Mucosa of descending colon (tissue), 3 donors: Measurements from ENCODE around the gene CGN. TPM values are rescaled to one million over a fixed set of nuclear protein-coding genes. Genes with fewer than 3 reads are reported as not detected.

ENCODE experiments used
- ATAC-seq: fragments of 200-7000 bp; cut with Tn5 transposase; one replicate; pipeline ENCODE4 v1.9.1; 2020; ENCODE audit warnings: mild to moderate bottlenecking, moderate library complexity
- DNase-seq, 3 donors: peaks; one replicate each; pipeline ENCODE4 v3.0.0-alpha.2; 2020
- H3K36me3 ChIP-seq: fragments of 200-600 bp; one replicate; pipeline ENCODE4 v1.8.0; 2021; ENCODE audit warnings: low read depth, mild to moderate bottlenecking
- H3K4me1 ChIP-seq: fragments of 200-600 bp; one replicate; pipeline ENCODE4 v1.8.0; 2021; ENCODE audit warnings: low read depth, mild to moderate bottlenecking
- H3K4me3 ChIP-seq: fragments of 200-600 bp; one replicate; pipeline ENCODE4 v1.8.0; 2021; ENCODE audit warnings: mild to moderate bottlenecking
- H3K9me3 ChIP-seq: fragments of 200-600 bp; one replicate; pipeline ENCODE4 v1.8.0; 2021; ENCODE audit warnings: mild to moderate bottlenecking
- CTCF ChIP-seq: fragments of 200-600 bp; IDR thresholded peaks from one replicate; pipeline ENCODE4 v1.8.0; 2022; ENCODE audit warnings: antibody characterized with exemption, mild to moderate bottlenecking
- intact Hi-C, 2 donors: fragments of 100-400 bp; cut with DNase I in 1 of 2; cut with micrococcal nuclease in 1 of 2; formaldehyde crosslinking; loops; one replicate each; pipeline versions ENCODE4 v1.11.0 to v1.11.1; 2022; cut with DNase I, micrococcal nuclease
- total RNA-seq, 3 donors: library from RNA; stranded (reverse); fragmentation: NEBNext Ultra II Directional in 2 of 3; extraction: Animal tissue kit (Norgen Biotek cat#: 25700) in 2 of 3; gene quantifications; one replicate each; pipeline versions ENCODE4 v1.2.1 to v1.2.4, GENCODE V29; 2021 to 2023
- donor health status: DM: no; HTN: no; CAD: no; lungs with moderate emphysema.
- donor health status: DM: no; HTN: no; CAD: no.
- donor health status: DM: no; HTN: yes; CAD: no.

Gene CGN
- total RNA-seq, 3 donors from 2014 or later = 125 to 247 (median 187) TPM

- peaks cover 17% of the 10 kb centered on the region for H3K4me1 ChIP-seq
- no peak for TF ChIP-seq CTCF
- H3K36me3 ChIP-seq = no peaks in the 10 kb centered on the region
- DNase-seq = no peak
- no peaks in the 10 kb centered on the region for H3K9me3 ChIP-seq
- intact Hi-C loops = no loop called here
- H3K4me3 ChIP-seq = no peak overlapping the region
- ATAC-seq = peak; percentile 10
Observed at GRCh38 chr1:151502035-151502700, 9.0 kb upstream of the CGN start.

- ATAC-seq = peak; percentile 40
Observed at GRCh38 chr1:151502859-151503780, 8.1 kb upstream of the CGN start.

GRCh38 chr1:151504252-151504651 lies 6.9 kb upstream of the CGN start:
- no peak for TF ChIP-seq CTCF
- no peak for ATAC-seq
- Histone ChIP-seq H3K4me3 (no peak overlapping the region), H3K4me1 (peaks cover 17% of the 10 kb centered on the region), H3K36me3 (no peaks in the 10 kb centered on the region), H3K9me3 (no peaks in the 10 kb centered on the region)
- intact Hi-C loops = no loop called here
- DNase-seq = no peak

More at GRCh38 chr1:151502859-151503780, 8.1 kb upstream of the CGN start:
- no peak overlapping the region for H3K4me3 ChIP-seq
- H3K9me3 ChIP-seq = no peaks in the 10 kb centered on the region
- intact Hi-C loops = no loop called here
- peaks cover 17% of the 10 kb centered on the region for H3K4me1 ChIP-seq
- DNase-seq = no peak
- TF ChIP-seq CTCF = no peak
- H3K36me3 ChIP-seq = no peaks in the 10 kb centered on the region

- Histone ChIP-seq H3K4me3 (no peak overlapping the region), H3K4me1 (peaks cover 17% of the 10 kb centered on the region), H3K9me3 (no peaks in the 10 kb centered on the region), H3K36me3 (no peaks in the 10 kb centered on the region)
- intact Hi-C loops = no loop called here
- TF ChIP-seq CTCF = no peak
- no peak for ATAC-seq
- DNase-seq = no peak
Observed at GRCh38 chr1:151504759-151505158, 6.4 kb upstream of the CGN start.

GRCh38 chr1:151508833-151509232 lies 2.4 kb upstream of the CGN start:
- intact Hi-C loops = no loop called here
- no peaks in the 10 kb centered on the region for H3K36me3 ChIP-seq
- no peaks in the 10 kb centered on the region for H3K9me3 ChIP-seq
- peaks cover 7% of the 10 kb centered on the region for H3K4me1 ChIP-seq
- H3K4me3 ChIP-seq = no peak overlapping the region
- no peak for TF ChIP-seq CTCF
- peak; percentile 30 for ATAC-seq
- peak in 1 of 3 donors; percentile 69 for DNase-seq
